CMK (cell line): ENCODE results near the gene SSX2B.
"Not testable (repeated sequence)": the region's sequence is repeated elsewhere in the genome, so short reads cannot be mapped to it uniquely, and the experiment has no call there.

ENCODE experiments used
- DNase-seq: peaks from one replicate; pipeline ENCODE4 v3.0.0-alpha.2; 2010; ENCODE audit warnings: low read depth

SSX2B gene, protein sequence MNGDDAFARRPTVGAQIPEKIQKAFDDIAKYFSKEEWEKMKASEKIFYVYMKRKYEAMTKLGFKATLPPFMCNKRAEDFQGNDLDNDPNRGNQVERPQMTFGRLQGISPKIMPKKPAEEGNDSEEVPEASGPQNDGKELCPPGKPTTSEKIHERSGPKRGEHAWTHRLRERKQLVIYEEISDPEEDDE

GRCh38 chrX:52750952-52751351 lies at the start of gene SSX2B:
SSX2B (plus strand) TSS chrX:52751252; CDS start chrX:52752681, 1,429 bp downstream.
- DNase-seq = not testable (repeated sequence)

- DNase-seq = not testable (repeated sequence)
Observed at GRCh38 chrX:52707078-52707477, 44.0 kb upstream of the SSX2B start, which contains the start of gene SSX2. SSX2 (minus strand) TSS chrX:52707178; CDS start chrX:52705749, 1,429 bp downstream.

GRCh38 chrX:52765983-52766382 lies 14.9 kb downstream of the SSX2B start:
- DNase-seq = not testable (repeated sequence)

DNA sequence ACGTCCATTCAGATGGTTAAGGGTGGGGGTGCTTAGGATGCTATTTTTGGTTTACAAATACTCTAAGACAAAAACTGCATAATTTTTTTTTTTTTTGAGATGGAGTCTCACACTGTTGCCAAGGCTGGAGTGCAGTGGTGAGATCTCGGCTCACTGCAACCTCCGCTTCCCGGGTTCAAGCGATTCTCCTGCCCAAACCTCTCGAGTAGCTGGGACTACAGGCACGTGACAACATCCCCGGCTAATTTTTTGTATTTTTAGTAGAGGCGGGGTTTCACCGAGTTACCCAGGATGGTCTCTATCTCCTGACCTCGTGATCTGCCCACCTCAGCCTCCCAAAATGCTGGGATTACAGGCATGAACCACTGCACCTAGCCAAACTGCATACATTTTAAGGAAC lies 22.5 kb downstream of the SSX2B start:
- DNase-seq = not testable (repeated sequence)

DNA sequence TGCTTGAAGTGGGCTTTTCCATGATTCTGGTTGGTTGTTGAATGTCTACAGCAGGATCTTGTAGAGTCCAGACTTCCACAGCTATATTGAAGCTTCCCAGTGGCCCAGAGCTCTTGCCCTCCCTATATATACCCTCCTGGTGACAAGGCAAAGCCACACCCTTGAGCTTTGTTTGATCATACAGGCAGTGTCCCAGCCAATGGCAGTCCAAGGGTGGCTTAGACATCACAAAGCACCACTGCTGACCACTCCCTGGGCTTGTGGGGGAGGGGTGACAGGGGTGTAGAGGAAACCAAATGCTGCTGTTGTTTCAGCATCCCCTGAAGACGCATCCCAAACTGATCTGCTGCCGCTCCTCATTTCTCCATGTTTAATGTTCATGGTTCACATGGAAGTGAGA lies 46.3 kb downstream of the SSX2B start, which contains the start of gene SPANXN5:
SPANXN5 (minus strand) TSS at position 101 of the 400 bp plus-strand sequence; CDS start at position 22, 79 bp downstream.
- not testable (repeated sequence) for DNase-seq

GRCh38 chrX:52804876-52805275 lies 53.8 kb downstream of the SSX2B start:
- DNase-seq = not testable (repeated sequence)
